IMR-90 (cell line): Measurements from ENCODE around the gene TNFRSF1B. TPM values are rescaled to one million over a fixed set of nuclear protein-coding genes. Genes with fewer than 3 reads are reported as not detected.

Source experiments
- ATAC-seq: fragments of 200-7000 bp; cut with Tn5 transposase; 2 replicates; pipeline ENCODE4 v1.9.1; 2020; ENCODE audit warnings: low read depth, mild to moderate bottlenecking, moderate library complexity
- BruUV-seq: library from RNA; stranded (reverse); fragments of 400-500 nt; replicated peaks from 2 replicates; lab custom pipeline; 2021; lab: Mats Ljungman, UMichigan
- CTCF ChIA-PET: fragments of 300-600 bp; formaldehyde crosslinking; extraction: SDS; loops from one replicate; lab custom pipeline; 2021; ENCODE audit warnings: antibody characterized with exemption; lab: Yijun Ruan, JAX
- POLR2A ChIA-PET: fragments of 300-600 bp; sonication (Branson Sonifier 250); formaldehyde crosslinking; loops from one replicate; lab custom pipeline; 2022; ENCODE audit warnings: antibody characterized with exemption; ENCODE audit not compliant: unreplicated experiment; lab: Charles Lee
- DNase-seq: peaks from one replicate; pipeline ENCODE4 v3.0.0; 2013
- H2AFZ ChIP-seq: replicated peaks from 2 replicates; pipeline ENCODE3; 2013; ENCODE audit warnings: low read length, mild to moderate bottlenecking; ENCODE audit not compliant: poor library complexity
- H2AK5ac ChIP-seq: 2 replicates; pipeline ENCODE4 v1.6.1; 2013; ENCODE audit warnings: low read depth, low read length, inconsistent platforms
- H2AK9ac ChIP-seq: replicated peaks from 2 replicates; pipeline ENCODE3; 2013; ENCODE audit warnings: mild to moderate bottlenecking, low read depth, low read length, moderate library complexity; ENCODE audit not compliant: poor library complexity
- H2BK120ac ChIP-seq: 2 replicates; pipeline ENCODE4 v1.6.1; 2013; ENCODE audit warnings: low read depth, low read length, inconsistent platforms
- H2BK15ac ChIP-seq: 3 replicates; pipeline ENCODE4 v1.6.1; 2013; ENCODE audit warnings: low read depth, low read length, inconsistent platforms
- H2BK20ac ChIP-seq: 2 replicates; pipeline ENCODE4 v1.6.1; 2013; ENCODE audit warnings: low read depth, mild to moderate bottlenecking, inconsistent platforms, low read length, moderate library complexity
- H2BK5ac ChIP-seq: 2 replicates; pipeline ENCODE4 v1.6.1; 2013; ENCODE audit warnings: mild to moderate bottlenecking, low read depth, low read length, inconsistent platforms; ENCODE audit not compliant: poor library complexity, severe bottlenecking
- H3K14ac ChIP-seq: replicated peaks from 2 replicates; pipeline ENCODE4 v1.6.1; 2013; ENCODE audit warnings: low read depth, low read length, inconsistent platforms
- H3K18ac ChIP-seq: 2 replicates; pipeline ENCODE4 v1.6.1; 2013; ENCODE audit warnings: low read depth, low read length, control low read depth
- H3K23ac ChIP-seq: 2 replicates; pipeline ENCODE4 v1.6.1; 2013; ENCODE audit warnings: low read depth, low read length, inconsistent platforms
- H3K27ac ChIP-seq: 2 replicates; pipeline ENCODE4 v1.5.1; 2013; ENCODE audit warnings: mild to moderate bottlenecking, control low read depth, low read length; ENCODE audit not compliant: insufficient read depth
- H3K27me3 ChIP-seq: 2 replicates; pipeline ENCODE4 v1.6.1; 2013; ENCODE audit warnings: low read length; ENCODE audit not compliant: control insufficient read depth, insufficient read depth
- H3K36me3 ChIP-seq: 2 replicates; pipeline ENCODE4 v1.6.1; 2013; ENCODE audit warnings: low read length, mixed read lengths; ENCODE audit not compliant: control insufficient read depth, insufficient read depth
- H3K4ac ChIP-seq: 2 replicates; pipeline ENCODE4 v1.6.1; 2013; ENCODE audit warnings: low read depth, low read length, inconsistent platforms
- H3K4me1 ChIP-seq: 2 replicates; pipeline ENCODE4 v1.6.1; 2013; ENCODE audit warnings: low read length, mixed read lengths; ENCODE audit not compliant: control insufficient read depth, insufficient read depth
- H3K4me2 ChIP-seq: 2 replicates; pipeline ENCODE4 v1.6.1; 2013; ENCODE audit warnings: low read depth, mild to moderate bottlenecking, control low read depth, low read length, moderate library complexity
- H3K4me3 ChIP-seq: 2 replicates; pipeline ENCODE4 v1.5.1; 2013; ENCODE audit warnings: low read depth, mild to moderate bottlenecking, control low read depth, low read length, moderate library complexity; ENCODE audit not compliant: insufficient read depth
- H3K56ac ChIP-seq: 2 replicates; pipeline ENCODE4 v1.6.1; 2013; ENCODE audit warnings: low read length, inconsistent platforms; ENCODE audit not compliant: insufficient read depth; ENCODE audit errors: extremely low read depth
- H3K79me1 ChIP-seq, 2 experiments: 2 replicates each; pipeline ENCODE4 v1.6.1; 2013; ENCODE audit warnings: low read length in 2 of 2, inconsistent platforms in 1 of 2, low read depth in 1 of 2
- H3K9ac ChIP-seq: 2 replicates; pipeline ENCODE4 v1.6.1; 2013; ENCODE audit warnings: low read depth, low read length, control low read depth
- H3K9me1 ChIP-seq: 2 replicates; pipeline ENCODE4 v1.6.1; 2013; ENCODE audit warnings: low read length, inconsistent platforms; ENCODE audit not compliant: insufficient read depth
- H3K9me3 ChIP-seq: 2 replicates; pipeline ENCODE4 v1.6.1; 2013; ENCODE audit warnings: low read length; ENCODE audit not compliant: control insufficient read depth, insufficient read depth
- H4K20me1 ChIP-seq: 2 replicates; pipeline ENCODE4 v1.6.1; 2013; ENCODE audit warnings: low read length, inconsistent platforms; ENCODE audit not compliant: insufficient read depth
- H4K5ac ChIP-seq: 2 replicates; pipeline ENCODE4 v1.6.1; 2013; ENCODE audit warnings: mild to moderate bottlenecking, low read depth, low read length, control low read depth
- H4K8ac ChIP-seq, 2 experiments: 2 replicates each; pipeline ENCODE4 v1.6.1; 2013; ENCODE audit warnings: low read depth in 2 of 2, low read length in 2 of 2, control low read depth in 1 of 2, inconsistent platforms in 1 of 2
- H4K91ac ChIP-seq: 2 replicates; pipeline ENCODE4 v1.6.1; 2013; ENCODE audit warnings: low read depth, low read length, inconsistent platforms; ENCODE audit not compliant: insufficient read depth
- BHLHE40 ChIP-seq: fragments of 150-350 bp; IDR thresholded peaks from 2 replicates; pipeline ENCODE4 v1.6.1; 2016; ENCODE audit warnings: mild to moderate bottlenecking, low read depth, low read length
- CTCF ChIP-seq: conservative IDR thresholded peaks from 2 replicates; pipeline ENCODE4 v1.5.1; 2012; ENCODE audit warnings: mild to moderate bottlenecking, low read depth, low read length, improper control_type of control experiment
- FOS ChIP-seq: fragments of 150-350 bp; IDR thresholded peaks from 2 replicates; pipeline ENCODE4 v1.6.1; 2016; ENCODE audit warnings: low read depth, low read length
- MXI1 ChIP-seq: IDR thresholded peaks from 2 replicates; pipeline ENCODE4 v1.6.1; 2012; ENCODE audit warnings: low read depth, mild to moderate bottlenecking, low read length, moderate library complexity, borderline replicate concordance
- POLR2A ChIP-seq: IDR thresholded peaks from 2 replicates; pipeline ENCODE4 v1.6.1; 2012; ENCODE audit warnings: mild to moderate bottlenecking, low read depth, low read length
- RAD21 ChIP-seq: IDR thresholded peaks from 2 replicates; pipeline ENCODE4 v1.6.1; 2012; ENCODE audit warnings: low read length, improper control_type of control experiment
- SMC3 ChIP-seq: fragments of 150-350 bp; IDR thresholded peaks from 2 replicates; pipeline ENCODE4 v1.6.1; 2016; ENCODE audit warnings: low read depth, mild to moderate bottlenecking, antibody characterized with exemption, low read length, moderate library complexity
- WGBS, 2 experiments: methylation state at CpG; one replicate each; pipeline versions ENCODE4 v1.1.5 to v1.1.7; 2013; ENCODE audit warnings: missing lambda C conversion rate in 2 of 2; ENCODE audit not compliant: insufficient read length in 1 of 2; ENCODE audit errors: extremely low coverage in 2 of 2; 5-methylcytosine and 5-hydroxymethylcytosine counted together
- dilution Hi-C: fragments of 300-500 bp; cut with HindIII; formaldehyde crosslinking; loops from one replicate; pipeline ENCODE4 v1.14.3; 2018; ENCODE audit warnings: low sequenced_read_pairs; ENCODE audit not compliant: unreplicated experiment
- in situ Hi-C: fragments of 300-500 bp; cut with MboI; formaldehyde crosslinking; loops from 3 replicates; pipeline ENCODE4 v1.14.3; 2019; ENCODE audit warnings: low sequenced_read_pairs, inconsistent platforms, mixed read lengths
- intact Hi-C: fragments of 100-400 bp; cut with micrococcal nuclease; formaldehyde crosslinking; loops from 2 replicates; pipeline ENCODE4 v1.10.0; 2022
- polyA plus RNA-seq, 3 experiments: library from polyadenylated mRNA; depleted of rRNA; stranded (reverse); fragments of >200 nt; gene quantifications; 2 replicates each; pipeline ENCODE4 v1.2.3, GENCODE V29; 2012; ENCODE audit warnings: low replicate concordance in 1 of 3
- total RNA-seq: library from RNA; depleted of rRNA; stranded (reverse); fragments of >200 nt; gene quantifications from 2 replicates; pipeline ENCODE4 v1.2.3, GENCODE V29; 2012

Gene TNFRSF1B
- total and polyA plus RNA-seq, 2 of the 4 experiments (the other 2 are of a cell fraction), result 4.3 to 8.9 TPM

- Histone ChIP-seq H3K23ac (no peak overlapping the region), H3K27ac (no peak overlapping the region), H3K4ac (no peak overlapping the region), H3K27me3 (no peaks in the 10 kb centered on the region), H3K9me1 (no peaks in the 10 kb centered on the region), H3K14ac (no peak overlapping the region), H3K4me2 (no peak overlapping the region), H3K56ac (no peak overlapping the region), H2AK9ac (peak overlapping the region; percentile 36), H3K4me3 (no peak overlapping the region), H3K18ac (no peak overlapping the region), H2BK15ac (no peak overlapping the region), H3K79me1 (peaks cover 0 to 4% of the 10 kb centered on the region in 2 experiments; a peak in 3 of 4 replicates), H4K5ac (no peak overlapping the region), H2AFZ (peak overlapping the region; percentile 14), H3K9ac (no peak overlapping the region), H4K91ac (no peak overlapping the region), H2AK5ac (no peak overlapping the region), H2BK120ac (no peak overlapping the region), H4K8ac (no peak overlapping the region), H3K9me3 (no peaks in the 10 kb centered on the region), H2BK20ac (no peak overlapping the region), H4K20me1 (no peaks in the 10 kb centered on the region), H2BK5ac (no peak overlapping the region), H3K36me3 (peaks cover 17% of the 10 kb centered on the region), H3K4me1 (peaks cover 24% of the 10 kb centered on the region)
- DNase-seq (no peak), ATAC-seq (no peak)
- intact Hi-C loops, result no loop called here
- BruUV-seq, result no TSS peak
- dilution Hi-C loops, result no loop called here
- ChIA-PET POLR2A (no interaction called here), CTCF (interaction anchor here (2.6 kb wide), 1 partner anchor 65 kb away, joined by 10 read pairs; no protein-coding TSS in a partner anchor)
- no peak for TF ChIP-seq BHLHE40
- no peak for TF ChIP-seq MXI1
- TF ChIP-seq POLR2A, result no peak
- TF ChIP-seq SMC3, result no peak
- no peak for TF ChIP-seq FOS
- TF ChIP-seq RAD21, result no peak
- TF ChIP-seq CTCF, result no peak
- WGBS, 2 experiments, result 67% methylated on average over 3 of the region's 5 CpGs; no CpG with 5 or more reads in 1 of the 2 experiments
- in situ Hi-C loops, result no loop called here
These were observed 22.5 kb downstream of the TNFRSF1B start for GRCh38 chr1:12189328-12189682.
